ENCODE results near the gene ZNF462.

Gene ZNF462

DNA sequence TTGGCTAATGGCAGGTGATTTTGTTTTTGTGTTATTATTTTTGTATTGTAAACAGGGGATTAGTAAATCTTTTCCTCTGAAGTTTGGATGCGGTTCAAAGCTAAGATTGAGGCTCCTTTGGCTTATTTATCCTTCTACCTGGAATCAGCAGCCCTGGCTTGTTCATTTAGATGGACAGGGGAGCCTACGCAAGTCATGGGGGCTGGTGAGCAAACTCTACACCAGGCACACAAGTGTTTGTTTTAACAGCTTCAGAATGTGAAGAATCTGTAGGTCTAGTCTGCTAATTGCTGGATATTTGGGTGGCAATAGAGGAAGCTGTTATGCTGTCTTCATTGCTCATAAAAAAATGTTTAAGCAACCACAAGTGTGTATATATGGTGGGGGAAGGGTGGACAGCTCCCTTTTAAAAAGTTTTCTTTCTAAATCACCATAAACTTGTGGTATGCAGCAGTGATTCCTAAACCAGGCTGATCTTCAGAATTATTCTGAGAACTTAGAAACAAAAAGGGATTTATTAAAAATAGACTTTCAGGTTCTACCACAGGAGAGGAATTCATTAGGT is 20.7 kb downstream of the ZNF462 start:
- peak; percentile 29 for DNase-seq (ENCODE audit: low read depth)
- TF ChIP-seq, protein P1, sequence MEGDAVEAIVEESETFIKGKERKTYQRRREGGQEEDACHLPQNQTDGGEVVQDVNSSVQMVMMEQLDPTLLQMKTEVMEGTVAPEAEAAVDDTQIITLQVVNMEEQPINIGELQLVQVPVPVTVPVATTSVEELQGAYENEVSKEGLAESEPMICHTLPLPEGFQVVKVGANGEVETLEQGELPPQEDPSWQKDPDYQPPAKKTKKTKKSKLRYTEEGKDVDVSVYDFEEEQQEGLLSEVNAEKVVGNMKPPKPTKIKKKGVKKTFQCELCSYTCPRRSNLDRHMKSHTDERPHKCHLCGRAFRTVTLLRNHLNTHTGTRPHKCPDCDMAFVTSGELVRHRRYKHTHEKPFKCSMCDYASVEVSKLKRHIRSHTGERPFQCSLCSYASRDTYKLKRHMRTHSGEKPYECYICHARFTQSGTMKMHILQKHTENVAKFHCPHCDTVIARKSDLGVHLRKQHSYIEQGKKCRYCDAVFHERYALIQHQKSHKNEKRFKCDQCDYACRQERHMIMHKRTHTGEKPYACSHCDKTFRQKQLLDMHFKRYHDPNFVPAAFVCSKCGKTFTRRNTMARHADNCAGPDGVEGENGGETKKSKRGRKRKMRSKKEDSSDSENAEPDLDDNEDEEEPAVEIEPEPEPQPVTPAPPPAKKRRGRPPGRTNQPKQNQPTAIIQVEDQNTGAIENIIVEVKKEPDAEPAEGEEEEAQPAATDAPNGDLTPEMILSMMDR (conservative IDR thresholded peaks at IDR 0.05; ENCODE audit: control insufficient read depth, insufficient read depth, low read depth, low read length) = no peak
- H3K4me3 ChIP-seq (ENCODE audit: control insufficient read depth, low read depth, low read length) = no peak overlapping the region

DNA sequence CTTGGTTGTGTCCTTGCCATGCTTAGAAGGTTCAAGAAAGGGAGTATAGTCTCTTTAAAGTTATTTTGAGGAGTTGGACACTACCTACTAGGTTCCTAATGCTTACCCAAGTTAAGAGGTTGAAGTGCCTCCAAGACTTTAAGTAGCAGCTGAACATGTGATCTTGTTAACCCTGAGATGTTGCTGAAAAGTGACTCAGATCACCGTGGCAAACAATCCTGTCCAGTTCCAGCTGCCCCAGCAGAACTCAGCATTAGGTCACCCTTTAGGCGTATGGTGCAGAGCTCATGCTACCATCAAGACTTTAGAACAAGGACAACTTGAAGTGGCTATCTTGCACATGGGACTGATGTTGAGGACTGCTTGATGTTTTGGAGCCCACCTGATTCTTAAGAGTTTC is 22.5 kb downstream of the ZNF462 start:
- DNase-seq (ENCODE audit: low read depth) = peak; percentile 98
- TF ChIP-seq, protein P1 (conservative IDR thresholded peaks at IDR 0.05; ENCODE audit: control insufficient read depth, insufficient read depth, low read depth, low read length) = no peak

DNA sequence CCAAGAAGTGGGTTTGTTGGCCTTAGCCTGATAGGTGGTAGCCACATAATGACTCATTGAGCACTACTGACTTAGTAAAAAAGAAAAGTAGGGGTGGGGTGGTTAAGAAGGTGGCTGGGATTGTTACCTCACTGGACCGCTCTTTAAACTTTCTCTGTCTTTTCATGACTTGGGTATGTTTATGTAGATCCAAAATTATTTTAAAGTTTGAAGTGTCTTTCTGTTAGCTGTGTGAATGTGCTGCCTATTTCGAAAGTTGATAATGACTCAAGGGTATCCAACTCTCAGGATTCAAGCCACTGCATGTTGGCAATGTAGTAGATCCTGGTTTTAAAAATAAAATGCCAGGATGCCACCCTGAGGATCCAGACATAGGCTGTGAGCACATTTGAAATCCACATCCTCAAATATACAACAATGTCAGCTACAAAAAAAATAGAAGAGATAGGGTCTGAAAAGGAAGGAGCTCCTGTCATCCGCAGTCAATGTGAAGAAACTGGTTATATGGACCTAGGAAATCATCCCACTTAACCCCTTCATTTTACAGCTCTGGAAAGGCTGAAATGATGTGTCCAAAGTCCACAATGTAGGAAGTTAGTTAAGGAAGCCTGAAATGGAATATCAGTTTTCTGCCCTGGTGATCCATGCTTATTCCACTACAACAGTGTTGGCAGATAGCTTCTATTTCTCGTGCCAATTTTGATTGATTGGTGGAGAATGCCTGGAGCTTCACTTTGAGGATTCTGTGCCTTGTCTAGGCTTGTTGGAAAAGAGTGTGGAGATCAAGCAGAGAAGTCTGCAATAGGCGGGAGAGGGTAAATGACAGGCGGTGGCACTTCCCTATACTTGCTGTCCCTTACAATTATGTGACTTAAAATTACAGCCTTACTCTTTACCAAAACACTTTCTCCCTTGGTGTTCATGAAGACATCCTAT is 23.4 kb downstream of the ZNF462 start:
- TF ChIP-seq, protein P1 (conservative IDR thresholded peaks at IDR 0.05; ENCODE audit: control insufficient read depth, insufficient read depth, low read depth, low read length) = no peak
- no peak overlapping the region for H3K4me3 ChIP-seq (ENCODE audit: control insufficient read depth, low read depth, low read length)
- DNase-seq (ENCODE audit: low read depth) = peak; percentile 47

More for the DNA sequence above, 22.5 kb downstream of the ZNF462 start:
- H3K4me3 ChIP-seq (ENCODE audit: control insufficient read depth, low read depth, low read length) = no peak overlapping the region

DNA sequence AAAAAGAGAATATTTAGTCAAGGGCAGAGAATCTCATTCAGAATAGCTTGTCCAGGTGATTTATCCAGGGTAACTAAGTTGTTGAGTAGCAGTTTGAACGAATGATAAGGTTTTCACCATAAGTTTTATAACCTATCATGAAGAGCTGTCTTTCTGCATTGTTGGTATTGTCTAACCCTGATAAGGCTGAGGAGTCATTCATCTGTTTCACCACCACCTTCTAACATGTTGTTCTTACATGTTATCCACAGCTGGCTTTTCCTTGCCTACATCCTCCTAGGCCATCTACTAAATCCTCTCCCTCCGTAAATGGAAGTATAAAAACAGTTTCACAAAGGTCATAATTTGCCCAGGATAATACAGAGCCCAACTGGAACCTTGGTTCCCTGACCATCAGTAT is 24.1 kb downstream of the ZNF462 start:
- TF ChIP-seq, protein P1 (conservative IDR thresholded peaks at IDR 0.05; ENCODE audit: control insufficient read depth, insufficient read depth, low read depth, low read length) = no peak
- H3K4me3 ChIP-seq (ENCODE audit: control insufficient read depth, low read depth, low read length) = no peak overlapping the region
- DNase-seq (ENCODE audit: low read depth) = no peak

DNA sequence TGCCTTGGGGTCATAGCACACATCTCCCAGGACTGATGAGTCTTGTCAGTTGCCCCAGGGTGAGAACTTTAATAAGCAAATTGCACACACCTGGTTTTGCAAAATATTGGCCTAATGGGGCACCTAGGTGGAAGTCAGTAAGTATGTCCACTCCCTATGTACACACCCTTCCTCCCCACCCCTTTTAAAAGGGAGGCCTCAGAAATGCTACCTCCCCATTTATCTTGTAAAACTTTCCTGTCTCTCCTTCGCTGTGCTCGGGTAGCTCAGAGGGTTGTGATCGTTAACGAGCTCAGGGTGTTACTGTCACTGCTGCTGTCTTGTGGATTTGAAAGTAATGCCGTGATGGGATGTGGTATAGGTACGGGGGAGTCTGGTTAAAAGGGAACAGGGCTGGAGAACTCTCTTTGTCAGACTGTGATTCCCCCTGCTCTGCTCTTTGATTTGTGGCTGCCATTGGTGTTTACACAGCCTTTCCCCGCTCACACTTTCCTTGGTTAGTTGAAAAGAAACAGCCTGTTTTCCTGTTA is 26.2 kb downstream of the ZNF462 start:
- H3K4me3 ChIP-seq (ENCODE audit: control insufficient read depth, low read depth, low read length) = no peak overlapping the region
- DNase-seq (ENCODE audit: low read depth) = no peak
- TF ChIP-seq, protein P1 (conservative IDR thresholded peaks at IDR 0.05; ENCODE audit: control insufficient read depth, insufficient read depth, low read depth, low read length) = no peak

DNA sequence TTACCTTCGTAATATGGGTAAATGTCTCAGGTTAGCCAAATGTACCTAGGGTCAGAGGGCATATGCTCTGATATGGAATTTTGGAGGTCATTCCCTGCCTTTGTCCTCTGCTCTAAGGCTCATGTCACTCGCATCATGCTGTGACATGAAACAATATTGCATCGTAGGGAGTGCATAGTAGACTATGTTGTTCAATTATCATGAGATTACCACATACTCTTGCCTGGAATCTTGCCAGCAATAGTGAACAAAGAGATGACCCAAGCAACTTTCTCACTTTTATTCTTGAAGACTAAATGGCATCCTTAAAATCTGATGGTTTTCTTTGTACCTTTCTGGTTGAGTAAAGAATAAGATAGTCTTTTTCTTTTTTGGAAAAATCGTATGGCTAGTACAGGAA is 27.6 kb downstream of the ZNF462 start:
- TF ChIP-seq, protein P1 (conservative IDR thresholded peaks at IDR 0.05; ENCODE audit: control insufficient read depth, insufficient read depth, low read depth, low read length) = no peak
- no peak overlapping the region for H3K4me3 ChIP-seq (ENCODE audit: control insufficient read depth, low read depth, low read length)
- DNase-seq (ENCODE audit: low read depth) = peak; percentile 43
